ENCODE data around the gene EXD3. TPM values are rescaled to one million over a fixed set of nuclear protein-coding genes. Genes with fewer than 3 reads are reported as not detected.
"Not testable (repeated sequence)": the region's sequence is repeated elsewhere in the genome, so short reads cannot be mapped to it uniquely, and the experiment has no call there.

Gene EXD3
- total RNA-seq, 1 experiment from 2014 or later, result 2.8 TPM

DNA sequence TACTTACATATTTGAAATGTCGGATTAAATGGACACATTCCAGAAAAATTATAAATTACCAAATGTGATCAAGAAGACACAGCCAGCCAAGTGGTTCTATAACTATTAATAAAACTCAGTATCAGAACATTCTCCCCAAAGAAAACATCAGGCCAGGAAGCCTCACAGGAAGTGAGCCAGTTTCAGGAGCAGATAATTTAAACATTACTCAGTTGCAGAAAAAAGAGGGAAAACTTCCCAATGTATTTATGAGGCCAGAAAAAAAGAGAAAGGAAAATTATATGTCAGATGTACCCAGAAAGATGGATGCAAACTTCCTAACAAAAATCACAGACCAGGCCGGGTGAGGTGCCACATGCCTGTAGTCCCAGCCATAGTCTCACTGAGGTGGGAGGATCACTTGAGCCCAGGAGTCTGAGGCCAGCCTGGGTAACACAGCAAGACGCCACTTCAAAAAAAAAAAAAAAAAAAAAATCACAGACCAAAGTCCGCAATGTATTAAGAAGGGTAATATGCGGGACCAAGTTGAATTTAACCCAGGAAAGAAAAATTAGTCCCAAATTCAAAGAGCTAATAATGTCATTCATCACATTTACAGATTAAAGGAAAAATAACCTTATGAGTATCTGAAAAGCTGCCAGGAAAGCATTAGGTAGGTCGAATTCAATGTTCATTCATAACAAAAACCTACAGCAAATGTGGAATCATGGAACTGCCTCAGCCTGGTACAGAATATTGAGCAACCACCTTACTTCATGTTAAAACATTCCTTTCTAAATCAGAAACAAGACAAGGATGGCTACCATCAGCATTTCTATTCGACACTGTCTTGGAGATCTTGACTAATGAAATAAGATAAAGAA, 83.7 kb downstream of the EXD3 start:
- no peaks in the 10 kb centered on the region for H3K9me2 ChIP-seq (replicated peaks; ENCODE audit: insufficient read depth, low read length)
- no peak overlapping the region for H3K27ac ChIP-seq (ENCODE audit: low read length)
- peaks cover 4% of the 10 kb centered on the region; the same call in 1 of the 2 replicates for H3K4me1 ChIP-seq (ENCODE audit: low read length)
- H3K4me2 ChIP-seq (ENCODE audit: low read depth, low read length, poor library complexity, severe bottlenecking), result no peak overlapping the region
- H3K9me3 ChIP-seq (ENCODE audit: low read length), result peaks cover 10% of the 10 kb centered on the region
- H3K9ac ChIP-seq (ENCODE audit: low read length), result no peak overlapping the region
- no peaks in the 10 kb centered on the region for H3K27me3 ChIP-seq (ENCODE audit: low read length)
- H3K4me3 ChIP-seq (ENCODE audit: low read length), result no peak overlapping the region
- peak; percentile 23 for DNase-seq
- H3K36me3 ChIP-seq (ENCODE audit: insufficient read depth, low read length), result no peaks in the 10 kb centered on the region
- no peaks in the 10 kb centered on the region for H4K20me1 ChIP-seq (ENCODE audit: insufficient read depth, low read depth, low read length)
- H2AFZ ChIP-seq (ENCODE audit: low read length), result no peak overlapping the region
- H3K79me2 ChIP-seq (ENCODE audit: low read length), result no peaks in the 10 kb centered on the region

DNA sequence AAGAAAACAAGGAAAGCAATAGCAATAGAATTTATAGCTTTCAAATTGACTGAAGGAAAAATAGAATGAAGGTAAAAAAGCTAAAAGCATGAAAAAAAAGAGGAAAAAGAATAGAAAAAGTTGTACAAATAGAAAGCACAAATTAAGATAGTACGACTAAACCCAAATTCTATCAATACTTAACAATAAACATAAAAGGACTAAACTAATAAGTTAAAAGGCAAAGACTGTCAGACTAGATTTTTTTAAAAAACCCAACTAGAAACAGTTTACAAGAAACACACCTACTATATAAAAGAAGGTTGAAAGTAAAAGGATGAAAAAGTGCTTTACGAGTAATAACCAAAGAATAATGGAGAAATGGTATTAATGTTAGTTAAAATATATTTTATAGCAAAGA, 86.2 kb downstream of the EXD3 start:
- Histone ChIP-seq H3K9ac (ENCODE audit: low read length) (no peak overlapping the region), H3K4me1 (ENCODE audit: low read length) (peaks cover 4% of the 10 kb centered on the region; the same call in 1 of the 2 replicates), H2AFZ (ENCODE audit: low read length) (no peak overlapping the region), H3K4me2 (ENCODE audit: low read depth, low read length, poor library complexity, severe bottlenecking) (no peak overlapping the region), H3K27me3 (ENCODE audit: low read length) (no peaks in the 10 kb centered on the region), H4K20me1 (ENCODE audit: insufficient read depth, low read depth, low read length) (no peaks in the 10 kb centered on the region), H3K4me3 (ENCODE audit: low read length) (no peak overlapping the region), H3K79me2 (ENCODE audit: low read length) (no peaks in the 10 kb centered on the region), H3K36me3 (ENCODE audit: insufficient read depth, low read length) (no peaks in the 10 kb centered on the region), H3K27ac (ENCODE audit: low read length) (no peak overlapping the region), H3K9me2 (replicated peaks; ENCODE audit: insufficient read depth, low read length) (no peaks in the 10 kb centered on the region), H3K9me3 (ENCODE audit: low read length) (peaks cover 10% of the 10 kb centered on the region)
- peak; percentile 16 for DNase-seq

DNA sequence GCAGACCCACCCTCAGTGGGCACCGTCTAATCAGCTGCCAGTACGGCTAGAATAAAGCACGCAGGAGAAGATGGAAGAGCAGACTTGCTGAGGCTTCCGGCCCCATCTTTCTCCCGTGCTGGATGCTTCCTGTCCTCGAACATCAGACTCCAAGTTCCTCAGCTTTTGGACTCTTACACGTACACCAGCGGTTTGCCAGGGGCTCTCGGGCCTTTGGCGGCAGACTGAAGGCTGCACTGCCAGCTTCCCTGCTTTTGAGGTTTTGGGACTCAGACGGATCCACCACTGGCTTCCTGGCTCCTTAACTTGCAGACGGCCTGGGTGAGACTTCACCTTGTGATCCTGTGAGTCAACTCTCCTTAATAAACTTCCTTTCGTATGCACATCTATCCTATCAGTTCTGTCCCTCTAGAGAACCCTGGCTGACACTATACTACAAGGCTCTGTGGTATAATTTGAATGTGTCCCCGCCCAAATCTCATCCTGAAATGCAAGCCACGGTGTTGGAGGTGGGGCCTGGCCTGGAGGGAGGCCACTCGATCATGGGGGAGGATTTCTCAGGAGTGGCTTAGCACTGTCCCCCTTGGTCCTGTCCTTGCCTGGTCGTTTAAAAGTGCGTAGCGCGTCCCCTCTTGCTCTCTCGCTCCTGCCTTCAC, 89.8 kb downstream of the EXD3 start:
- no peak for DNase-seq

DNA sequence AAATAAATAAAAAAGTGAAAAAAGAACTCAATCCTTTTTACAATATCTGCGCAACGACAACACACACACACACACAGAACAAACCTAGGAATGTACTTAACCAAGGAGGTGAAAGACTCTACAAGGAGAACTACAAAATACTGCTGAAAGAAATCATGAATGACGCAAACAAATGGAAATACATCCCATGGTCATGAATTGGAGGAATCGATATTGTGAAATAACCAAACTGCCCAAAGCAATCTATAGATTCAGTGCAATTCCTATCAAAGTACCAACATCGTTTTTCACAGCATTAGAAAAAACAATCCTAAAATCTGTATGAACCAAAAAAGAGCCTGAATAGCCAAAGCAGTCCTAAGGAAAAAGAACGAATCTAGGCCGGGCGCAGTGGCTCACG, 91.0 kb downstream of the EXD3 start:
- Histone ChIP-seq H3K4me2 (ENCODE audit: low read depth, low read length, poor library complexity, severe bottlenecking) (no peak overlapping the region), H3K36me3 (ENCODE audit: insufficient read depth, low read length) (no peaks in the 10 kb centered on the region), H3K27ac (ENCODE audit: low read length) (no peak overlapping the region), H3K9me3 (ENCODE audit: low read length) (peaks cover 10% of the 10 kb centered on the region), H3K9ac (ENCODE audit: low read length) (no peak overlapping the region), H3K9me2 (replicated peaks; ENCODE audit: insufficient read depth, low read length) (0 out of 2 replicates have a peak, but pooled peaks cover 4% of the 10 kb centered on the region), H3K4me1 (ENCODE audit: low read length) (peaks cover 5% of the 10 kb centered on the region), H3K27me3 (ENCODE audit: low read length) (no peaks in the 10 kb centered on the region), H4K20me1 (ENCODE audit: insufficient read depth, low read depth, low read length) (no peaks in the 10 kb centered on the region), H2AFZ (ENCODE audit: low read length) (no peak overlapping the region), H3K79me2 (ENCODE audit: low read length) (no peaks in the 10 kb centered on the region), H3K4me3 (ENCODE audit: low read length) (no peak overlapping the region)
- no peak for DNase-seq

More for the DNA sequence above, 89.8 kb downstream of the EXD3 start:
- no peaks in the 10 kb centered on the region for H3K36me3 ChIP-seq (ENCODE audit: insufficient read depth, low read length)
- no peak overlapping the region for H3K27ac ChIP-seq (ENCODE audit: low read length)
- no peak overlapping the region for H3K4me3 ChIP-seq (ENCODE audit: low read length)
- H3K79me2 ChIP-seq (ENCODE audit: low read length), result no peaks in the 10 kb centered on the region
- no peaks in the 10 kb centered on the region for H3K9me2 ChIP-seq (replicated peaks; ENCODE audit: insufficient read depth, low read length)
- no peak overlapping the region for H3K4me2 ChIP-seq (ENCODE audit: low read depth, low read length, poor library complexity, severe bottlenecking)
- H3K4me1 ChIP-seq (ENCODE audit: low read length), result peaks cover 4% of the 10 kb centered on the region; the same call in 1 of the 2 replicates
- H3K9me3 ChIP-seq (ENCODE audit: low read length), result peaks cover 10% of the 10 kb centered on the region
- no peak overlapping the region for H3K9ac ChIP-seq (ENCODE audit: low read length)
- H2AFZ ChIP-seq (ENCODE audit: low read length), result no peak overlapping the region
- H4K20me1 ChIP-seq (ENCODE audit: insufficient read depth, low read depth, low read length), result no peaks in the 10 kb centered on the region
- H3K27me3 ChIP-seq (ENCODE audit: low read length), result no peaks in the 10 kb centered on the region

DNA sequence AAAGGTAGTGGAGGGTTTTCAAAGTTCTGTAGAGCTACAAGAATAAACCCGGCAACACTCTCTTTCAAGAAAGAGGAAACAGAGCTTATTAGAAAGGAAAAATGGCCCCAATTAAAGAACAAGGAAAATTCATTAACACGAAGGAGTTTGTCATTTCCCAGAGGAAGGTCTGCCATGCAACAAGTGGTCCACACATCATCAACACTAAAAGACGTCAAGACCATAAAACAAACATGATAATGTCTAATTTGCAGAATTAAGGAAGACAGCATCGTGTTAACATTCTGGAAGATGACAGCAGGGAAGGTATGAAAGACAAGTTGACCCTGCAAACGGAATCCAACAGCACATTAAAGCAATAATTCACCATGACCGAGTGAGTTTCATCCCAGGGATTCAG, 92.3 kb downstream of the EXD3 start:
- no peak overlapping the region for H3K4me2 ChIP-seq (ENCODE audit: low read depth, low read length, poor library complexity, severe bottlenecking)
- 0 out of 2 replicates have a peak, but pooled peaks cover 4% of the 10 kb centered on the region for H3K9me2 ChIP-seq (replicated peaks; ENCODE audit: insufficient read depth, low read length)
- H2AFZ ChIP-seq (ENCODE audit: low read length), result no peak overlapping the region
- H3K27me3 ChIP-seq (ENCODE audit: low read length), result no peaks in the 10 kb centered on the region
- no peak overlapping the region for H3K4me3 ChIP-seq (ENCODE audit: low read length)
- H3K36me3 ChIP-seq (ENCODE audit: insufficient read depth, low read length), result no peaks in the 10 kb centered on the region
- no peaks in the 10 kb centered on the region for H3K79me2 ChIP-seq (ENCODE audit: low read length)
- no peak overlapping the region for H3K27ac ChIP-seq (ENCODE audit: low read length)
- H3K9me3 ChIP-seq (ENCODE audit: low read length), result 0 out of 2 replicates have a peak, but pooled peaks cover under 1% of the 10 kb centered on the region
- H4K20me1 ChIP-seq (ENCODE audit: insufficient read depth, low read depth, low read length), result no peaks in the 10 kb centered on the region
- H3K4me1 ChIP-seq (ENCODE audit: low read length), result peaks cover 17% of the 10 kb centered on the region
- H3K9ac ChIP-seq (ENCODE audit: low read length), result no peak overlapping the region
- no peak for DNase-seq

DNA sequence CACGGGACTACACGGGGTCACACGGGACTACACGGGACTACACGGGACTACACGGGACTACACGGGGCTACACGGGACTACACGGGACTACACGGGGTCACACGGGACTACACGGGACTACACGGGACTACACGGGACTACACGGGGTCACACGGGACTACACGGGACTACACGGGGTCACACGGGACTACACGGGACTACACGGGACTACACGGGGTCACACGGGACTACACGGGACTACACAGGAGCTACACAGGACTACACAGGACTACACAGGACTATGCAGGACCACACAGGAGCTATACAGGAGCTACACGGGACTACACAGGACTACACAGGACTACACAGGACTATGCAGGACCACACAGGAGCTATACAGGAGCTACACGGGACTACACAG, 93.4 kb downstream of the EXD3 start:
- not testable (repeated sequence) for H3K4me3 ChIP-seq (ENCODE audit: low read length); H3K79me2 ChIP-seq (ENCODE audit: low read length); H3K27me3 ChIP-seq (ENCODE audit: low read length); H3K36me3 ChIP-seq (ENCODE audit: insufficient read depth, low read length); DNase-seq; H4K20me1 ChIP-seq (ENCODE audit: insufficient read depth, low read depth, low read length); H3K4me2 ChIP-seq (ENCODE audit: low read depth, low read length, poor library complexity, severe bottlenecking); H3K27ac ChIP-seq (ENCODE audit: low read length); H3K9me3 ChIP-seq (ENCODE audit: low read length); H2AFZ ChIP-seq (ENCODE audit: low read length); H3K9ac ChIP-seq (ENCODE audit: low read length); H3K9me2 ChIP-seq (replicated peaks; ENCODE audit: insufficient read depth, low read length)
- H3K4me1 ChIP-seq (ENCODE audit: low read length), result peaks cover 13% of the 10 kb centered on the region

DNA sequence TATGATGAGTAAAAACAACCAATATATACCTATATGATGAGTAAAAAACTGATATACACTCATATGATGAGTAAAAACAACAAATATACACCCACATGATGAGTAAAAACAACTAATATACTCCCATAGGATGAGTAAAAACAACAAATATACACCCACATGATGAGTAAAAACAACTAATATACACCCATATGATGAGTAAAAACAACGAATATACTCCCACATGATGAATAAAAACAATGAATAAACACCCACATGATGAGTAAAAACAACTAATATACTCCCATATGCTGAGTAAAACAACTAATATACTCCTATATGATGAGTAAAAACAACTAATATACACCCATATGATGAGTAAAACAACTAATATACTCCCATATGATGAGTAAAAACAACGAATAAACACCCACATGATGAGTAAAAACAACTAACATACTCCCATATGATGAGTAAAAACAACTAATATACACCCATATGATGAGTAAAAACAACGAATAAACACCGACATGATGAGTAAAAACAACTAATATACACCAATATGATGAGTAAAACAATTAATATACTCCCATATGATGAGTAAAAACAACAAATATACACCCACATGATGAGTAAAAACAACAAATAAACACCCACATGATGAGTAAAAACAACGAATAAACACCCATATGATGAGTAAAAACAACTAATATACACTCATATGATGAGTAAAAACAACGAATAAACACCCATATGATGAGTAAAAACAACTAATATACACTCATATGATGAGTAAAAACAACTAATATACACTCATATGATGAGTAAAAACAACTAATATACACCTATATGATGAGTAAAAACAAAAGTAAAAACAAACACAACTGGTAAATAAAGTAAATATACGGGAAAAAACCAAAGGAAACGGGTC, 95.1 kb downstream of the EXD3 start:
- not testable (repeated sequence) for H3K27ac ChIP-seq (ENCODE audit: low read length); DNase-seq; H3K27me3 ChIP-seq (ENCODE audit: low read length); H3K9ac ChIP-seq (ENCODE audit: low read length); H3K79me2 ChIP-seq (ENCODE audit: low read length); H4K20me1 ChIP-seq (ENCODE audit: insufficient read depth, low read depth, low read length); H2AFZ ChIP-seq (ENCODE audit: low read length); H3K9me3 ChIP-seq (ENCODE audit: low read length); H3K36me3 ChIP-seq (ENCODE audit: insufficient read depth, low read length); H3K4me3 ChIP-seq (ENCODE audit: low read length); H3K4me2 ChIP-seq (ENCODE audit: low read depth, low read length, poor library complexity, severe bottlenecking); H3K9me2 ChIP-seq (replicated peaks; ENCODE audit: insufficient read depth, low read length)
- peaks cover 13% of the 10 kb centered on the region for H3K4me1 ChIP-seq (ENCODE audit: low read length)

Measured in Karpas-422 (cell line).